GM12874 (cell line): ENCODE measurements around the gene CDK19.

Experiments
- TF ChIP-seq, protein P1 (sequence below): IDR thresholded peaks from 2 replicates; pipeline ENCODE4 v1.5.1; 2011; ENCODE audit warnings: low read depth, mild to moderate bottlenecking, control low read depth, low read length, moderate library complexity; ENCODE audit not compliant: insufficient read depth

Gene CDK19

DNA sequence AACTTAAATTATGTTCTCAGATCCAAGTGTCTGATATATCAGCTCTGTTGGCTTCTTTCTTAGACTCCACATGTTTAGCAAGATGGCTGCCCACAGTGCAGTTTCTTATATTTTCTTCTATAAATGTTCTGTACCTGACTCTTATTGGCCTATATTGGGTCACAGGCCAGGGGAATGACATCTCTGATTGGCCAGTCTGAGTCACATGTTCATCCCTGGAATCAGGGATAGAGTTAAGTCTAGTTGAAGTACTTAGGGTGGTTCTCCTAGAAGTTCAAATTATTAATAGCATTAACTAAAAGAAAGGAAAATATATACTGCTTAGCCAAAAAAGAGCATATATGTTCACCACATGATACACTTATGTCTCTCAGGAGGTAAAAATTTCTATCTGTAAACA lies 233.6 kb downstream of the CDK19 start:
- TF ChIP-seq, protein P1, sequence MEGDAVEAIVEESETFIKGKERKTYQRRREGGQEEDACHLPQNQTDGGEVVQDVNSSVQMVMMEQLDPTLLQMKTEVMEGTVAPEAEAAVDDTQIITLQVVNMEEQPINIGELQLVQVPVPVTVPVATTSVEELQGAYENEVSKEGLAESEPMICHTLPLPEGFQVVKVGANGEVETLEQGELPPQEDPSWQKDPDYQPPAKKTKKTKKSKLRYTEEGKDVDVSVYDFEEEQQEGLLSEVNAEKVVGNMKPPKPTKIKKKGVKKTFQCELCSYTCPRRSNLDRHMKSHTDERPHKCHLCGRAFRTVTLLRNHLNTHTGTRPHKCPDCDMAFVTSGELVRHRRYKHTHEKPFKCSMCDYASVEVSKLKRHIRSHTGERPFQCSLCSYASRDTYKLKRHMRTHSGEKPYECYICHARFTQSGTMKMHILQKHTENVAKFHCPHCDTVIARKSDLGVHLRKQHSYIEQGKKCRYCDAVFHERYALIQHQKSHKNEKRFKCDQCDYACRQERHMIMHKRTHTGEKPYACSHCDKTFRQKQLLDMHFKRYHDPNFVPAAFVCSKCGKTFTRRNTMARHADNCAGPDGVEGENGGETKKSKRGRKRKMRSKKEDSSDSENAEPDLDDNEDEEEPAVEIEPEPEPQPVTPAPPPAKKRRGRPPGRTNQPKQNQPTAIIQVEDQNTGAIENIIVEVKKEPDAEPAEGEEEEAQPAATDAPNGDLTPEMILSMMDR = no peak

- TF ChIP-seq, protein P1 = no peak
Measured at GRCh38 chr6:110575925-110576463, 239.3 kb downstream of the CDK19 start.

- TF ChIP-seq, protein P1 = no peak
Measured at GRCh38 chr6:110574817-110575216, 240.5 kb downstream of the CDK19 start.

DNA sequence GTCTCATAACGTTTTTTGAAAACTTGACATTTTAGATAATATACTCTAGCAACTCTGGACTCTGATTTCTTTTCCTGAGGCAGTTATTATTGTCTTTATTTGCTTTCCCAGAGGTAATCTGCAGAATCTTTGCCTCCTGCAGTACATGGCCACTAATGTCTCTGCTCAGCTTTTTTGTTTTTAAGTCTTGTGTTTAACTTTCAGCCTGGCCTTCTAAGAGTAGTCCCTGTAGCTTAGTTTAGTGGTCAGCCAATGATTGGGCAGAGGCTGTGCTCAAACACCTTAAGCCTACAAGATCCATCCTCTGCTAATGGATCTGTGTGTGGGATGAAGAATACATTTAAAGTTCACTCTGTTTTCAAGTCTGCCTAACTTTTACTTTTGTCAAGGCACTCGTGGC lies 241.7 kb downstream of the CDK19 start:
- TF ChIP-seq, protein P1 = no peak

GRCh38 chr6:110573136-110573535 lies 242.1 kb downstream of the CDK19 start:
- TF ChIP-seq, protein P1 = no peak

DNA sequence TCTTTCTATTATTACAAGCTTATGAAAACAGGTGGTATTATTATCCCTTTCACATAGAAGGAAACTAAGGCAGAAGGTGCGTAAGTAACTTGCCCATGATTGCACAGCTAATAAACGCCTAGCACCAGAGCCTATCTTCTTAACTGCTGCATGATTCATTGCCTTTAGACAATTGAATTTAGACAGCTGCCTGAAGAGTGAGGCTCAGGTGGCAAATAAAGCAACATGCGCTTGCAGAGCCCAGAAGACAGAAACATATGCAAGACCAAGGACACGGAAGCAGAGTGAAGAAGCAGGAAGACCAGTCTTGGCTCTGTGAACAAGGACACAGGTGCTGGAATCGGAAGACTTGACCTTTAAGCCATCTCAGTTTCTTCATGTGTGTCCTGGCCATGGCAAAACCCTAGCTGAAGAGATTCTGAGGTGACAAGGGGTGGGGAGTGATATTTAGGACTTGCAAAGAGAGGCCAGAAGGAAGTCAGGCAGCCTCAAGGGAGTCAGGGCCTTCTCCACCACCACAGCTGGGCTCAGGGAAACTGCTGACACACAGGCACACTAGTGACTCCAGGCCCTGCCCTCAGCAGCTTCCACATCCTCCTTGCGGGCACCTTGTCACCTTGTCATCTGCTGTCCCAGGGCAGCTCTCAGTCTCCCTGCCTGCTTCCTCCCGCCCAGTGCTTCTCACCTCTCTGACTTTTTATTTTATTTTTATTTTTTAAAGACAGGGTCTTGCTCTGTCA lies 247.1 kb downstream of the CDK19 start:
- TF ChIP-seq, protein P1 = no peak

- TF ChIP-seq, protein P1 = no peak
Measured at GRCh38 chr6:110566346-110567125, 248.7 kb downstream of the CDK19 start.
